HG03571 (cell line): Measurements from ENCODE around the gene ANK3.
A peak's percentile ranks its signal among the peaks of the same experiment; 100 is the strongest.

Experiments used
- ATAC-seq: cut with Tn5 transposase; IDR thresholded peaks from one replicate; pipeline ENCODE4 v1.9.1; 2021; ENCODE audit not compliant: unreplicated experiment

Gene ANK3

DNA sequence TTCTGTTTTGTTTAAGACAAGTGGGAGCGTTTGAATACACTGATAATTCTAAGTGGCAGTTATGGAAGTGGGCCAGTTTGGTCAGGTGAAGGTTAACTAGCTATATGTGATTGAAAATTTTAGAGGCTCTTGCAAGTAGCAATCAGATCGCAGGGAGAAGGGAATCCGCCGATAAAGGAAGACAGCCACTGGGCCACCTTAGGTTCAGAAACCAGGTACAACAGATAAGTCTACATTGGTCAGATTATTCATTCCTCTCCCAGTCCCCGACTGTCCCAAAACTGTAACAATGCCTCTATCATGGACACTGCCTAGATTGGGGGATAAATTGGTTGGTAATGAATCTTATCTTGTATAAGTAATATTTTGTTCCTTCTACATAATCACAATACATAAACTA lies 8.9 kb downstream of the ANK3 start:
- no peak for ATAC-seq

DNA sequence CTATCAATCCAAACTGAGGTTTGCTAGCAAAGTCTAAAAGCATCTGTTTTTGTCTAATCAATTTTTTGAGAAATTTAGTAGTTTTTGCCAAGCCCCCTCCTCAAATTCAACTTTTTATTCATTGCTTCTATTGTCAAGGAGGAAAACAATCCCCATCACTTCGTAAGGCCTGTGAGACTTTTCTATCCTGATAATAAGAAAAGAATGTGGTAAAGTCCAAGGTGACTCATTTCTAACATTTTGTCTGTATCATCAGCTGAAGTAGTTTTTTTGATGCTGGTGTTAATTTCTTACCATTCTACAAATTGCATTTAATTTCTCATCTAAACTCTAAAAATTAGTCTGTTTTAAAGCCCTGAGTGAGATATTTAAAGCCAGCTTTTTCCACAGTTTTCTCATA lies 11.7 kb downstream of the ANK3 start:
- ATAC-seq = no peak

DNA sequence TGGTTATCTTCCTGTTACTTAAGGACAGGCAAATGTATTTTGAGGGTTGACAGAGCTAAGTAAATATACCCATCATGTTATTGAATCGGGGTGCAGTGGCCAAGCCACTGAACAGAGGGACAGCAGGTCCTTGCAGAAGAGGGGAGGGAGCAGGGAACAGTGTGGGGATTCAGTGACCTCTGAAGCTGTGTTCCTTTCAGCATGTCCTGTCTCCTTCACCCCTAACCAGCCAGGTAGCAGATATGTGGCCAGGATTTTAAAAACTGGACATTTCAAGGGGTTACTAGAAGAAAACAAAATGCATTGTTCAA lies 12.7 kb downstream of the ANK3 start:
- no peak for ATAC-seq

DNA sequence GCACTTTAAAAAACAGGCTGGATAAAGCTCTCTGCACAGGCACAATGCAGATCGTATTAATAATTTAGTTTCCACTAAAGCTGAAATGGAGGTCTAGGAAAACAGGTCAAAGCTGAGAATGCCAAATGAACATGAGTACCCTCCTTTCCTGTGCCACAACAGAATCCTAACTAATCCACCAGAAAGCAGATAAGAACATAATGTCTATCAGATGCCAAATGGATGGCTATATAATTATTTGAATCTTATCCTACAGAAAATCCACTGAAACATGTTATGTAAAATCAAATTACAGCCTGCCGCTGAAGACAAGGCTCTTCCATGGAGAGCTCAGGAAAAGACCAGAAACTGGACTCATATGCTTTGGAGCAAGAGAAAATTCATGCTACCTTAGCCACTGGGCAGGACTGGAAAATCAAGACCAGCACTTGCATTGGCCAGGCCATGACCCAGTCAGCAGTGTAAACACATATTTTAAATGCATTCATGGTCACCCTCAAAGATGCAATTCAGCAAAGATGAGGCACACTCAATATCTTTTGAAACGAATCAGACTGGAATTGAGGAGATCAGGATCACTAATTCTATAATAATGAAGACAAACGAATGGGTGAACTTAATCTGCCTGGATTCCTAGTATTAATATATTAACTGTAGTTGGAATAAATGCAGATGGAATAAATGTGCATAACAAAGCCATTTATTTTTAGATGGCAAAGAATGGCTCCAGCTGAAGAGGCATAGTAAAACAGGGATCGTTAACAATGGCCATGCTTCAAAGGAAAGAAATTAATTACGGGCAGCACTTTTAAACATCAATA lies 13.2 kb downstream of the ANK3 start:
- no peak for ATAC-seq

DNA sequence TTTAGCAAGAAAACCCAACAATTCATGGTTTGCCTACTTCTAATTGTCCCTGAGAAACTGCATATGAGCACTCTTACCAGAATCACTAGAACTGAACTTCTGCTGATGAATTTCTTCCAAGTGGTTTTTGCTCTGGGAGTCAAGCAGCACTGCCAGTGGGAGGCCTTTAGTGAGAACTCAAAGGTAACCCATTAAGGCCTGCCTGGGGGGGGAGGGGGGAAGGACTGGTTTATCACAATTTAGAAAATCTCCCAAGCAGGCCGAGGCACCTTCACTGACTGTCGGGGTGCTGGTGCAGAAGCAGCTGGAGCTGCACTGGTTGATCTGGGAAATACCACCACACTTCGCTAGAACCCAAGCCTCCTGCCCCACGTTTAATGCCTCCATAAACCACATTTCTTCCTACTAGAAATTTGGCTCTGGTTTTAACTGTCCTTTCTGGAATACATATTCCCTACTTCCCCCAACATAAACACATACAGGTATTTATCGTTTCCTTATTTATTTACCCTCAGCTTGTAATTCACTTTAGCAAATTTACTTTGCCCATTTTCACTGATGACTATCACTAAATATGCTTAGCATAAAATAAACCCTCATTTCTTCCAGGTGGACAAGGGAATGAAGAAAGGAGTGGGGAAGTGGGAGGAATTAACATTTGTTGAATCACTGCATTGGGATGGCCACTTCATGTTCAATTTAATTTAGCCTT lies 14.2 kb downstream of the ANK3 start:
- no peak for ATAC-seq

DNA sequence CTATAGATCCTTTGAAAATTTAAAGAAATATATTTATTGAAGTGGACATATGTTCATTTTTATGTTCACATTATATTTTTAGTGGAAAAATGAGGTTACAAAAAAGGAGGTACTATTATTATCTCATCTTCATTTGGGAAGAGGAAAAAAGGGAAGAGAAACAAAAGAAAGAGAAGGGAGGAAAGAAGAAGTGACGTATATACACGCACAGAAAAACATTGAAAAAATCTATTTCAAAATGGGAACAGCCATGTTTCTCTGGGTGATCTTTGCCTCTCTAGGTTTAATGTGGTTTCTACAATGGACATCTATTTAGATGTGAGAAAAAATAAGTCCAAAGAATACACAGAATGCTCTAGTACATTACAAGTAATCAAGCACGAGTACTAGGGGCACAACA lies 14.8 kb downstream of the ANK3 start:
- ATAC-seq = no peak

DNA sequence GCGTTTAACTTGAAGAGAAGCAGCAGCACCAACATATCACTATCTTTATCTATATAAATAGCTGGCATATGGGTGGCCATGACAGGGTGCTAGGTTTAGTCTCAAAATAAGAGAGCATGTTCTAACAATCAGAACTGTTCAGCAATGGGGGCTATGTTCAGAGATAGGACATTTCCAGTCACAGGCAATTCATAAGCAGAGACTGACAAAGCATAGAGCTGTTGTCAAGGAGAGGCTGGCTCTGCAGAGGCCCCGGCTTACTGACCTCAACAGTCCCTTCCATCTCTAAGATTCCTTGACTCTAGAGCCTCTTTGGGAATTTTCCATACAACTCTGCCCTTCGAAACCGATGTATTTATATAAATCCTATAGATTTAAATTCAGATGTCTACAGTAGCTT lies 17.2 kb downstream of the ANK3 start:
- ATAC-seq = no peak

DNA sequence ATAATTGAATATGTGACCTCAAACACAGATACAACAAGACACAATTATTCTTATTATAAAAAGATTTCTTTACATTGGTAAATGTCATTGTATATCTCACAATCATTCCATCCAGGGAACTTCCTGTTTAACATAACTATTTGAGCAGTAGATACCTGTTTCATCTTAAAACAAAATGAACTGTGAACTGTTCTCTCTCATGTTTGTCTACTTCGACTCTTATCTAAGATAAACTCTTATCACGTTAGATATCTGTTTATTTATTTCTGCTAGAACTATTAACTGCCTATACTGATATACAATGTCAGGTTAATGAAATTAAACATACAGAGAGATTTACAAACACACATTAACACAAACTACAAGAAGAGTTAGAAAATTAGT lies 20.1 kb downstream of the ANK3 start:
- ATAC-seq = no peak

DNA sequence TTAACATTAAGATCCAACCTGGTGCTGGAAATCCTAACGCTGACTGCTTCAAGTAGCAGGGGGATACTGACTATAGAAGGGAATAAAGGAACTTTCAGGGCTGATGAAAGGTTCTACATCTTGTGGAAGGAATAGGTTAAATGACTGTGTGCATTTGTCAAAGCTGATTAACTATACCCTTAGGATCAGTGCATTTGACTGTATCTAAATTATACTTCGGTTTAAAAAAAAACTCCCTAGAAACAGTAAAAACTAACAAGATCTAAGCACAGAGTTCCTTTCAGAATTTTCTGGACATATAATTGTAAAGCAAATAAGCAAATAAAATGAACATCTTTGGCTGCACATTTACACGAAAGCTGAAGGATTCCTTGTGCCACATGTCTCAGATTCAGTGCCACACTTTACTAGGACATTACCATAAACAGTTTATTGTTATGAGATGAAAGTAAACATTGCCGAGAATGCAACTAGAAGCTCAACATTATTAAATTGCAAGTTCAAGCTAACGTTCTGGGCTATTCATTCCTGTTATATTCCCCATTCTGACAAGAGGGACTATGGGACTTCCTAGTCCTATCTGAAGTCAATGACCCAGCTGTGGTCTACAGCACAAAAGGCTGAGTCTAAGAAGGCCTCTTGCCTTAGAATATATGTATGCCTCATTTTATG lies 20.7 kb downstream of the ANK3 start:
- ATAC-seq = no peak

DNA sequence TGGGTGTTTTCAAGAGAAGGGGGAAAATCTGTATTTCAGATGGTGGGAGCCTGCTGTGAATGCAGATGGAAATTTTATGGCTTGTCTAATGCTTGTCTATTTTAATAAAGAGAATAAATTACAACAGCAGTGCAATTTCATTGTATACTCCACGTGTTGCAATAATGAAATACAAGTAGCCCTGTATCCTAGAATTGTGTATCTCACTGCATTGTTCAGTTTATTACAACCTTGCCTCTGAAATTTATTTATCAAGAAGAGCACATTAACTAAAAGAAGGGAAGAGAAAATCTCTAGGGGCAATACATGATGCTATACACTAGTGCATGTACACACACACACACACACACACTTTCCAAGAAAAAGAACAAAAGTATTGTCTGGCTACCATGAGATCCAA lies 21.8 kb downstream of the ANK3 start:
- no peak for ATAC-seq

DNA sequence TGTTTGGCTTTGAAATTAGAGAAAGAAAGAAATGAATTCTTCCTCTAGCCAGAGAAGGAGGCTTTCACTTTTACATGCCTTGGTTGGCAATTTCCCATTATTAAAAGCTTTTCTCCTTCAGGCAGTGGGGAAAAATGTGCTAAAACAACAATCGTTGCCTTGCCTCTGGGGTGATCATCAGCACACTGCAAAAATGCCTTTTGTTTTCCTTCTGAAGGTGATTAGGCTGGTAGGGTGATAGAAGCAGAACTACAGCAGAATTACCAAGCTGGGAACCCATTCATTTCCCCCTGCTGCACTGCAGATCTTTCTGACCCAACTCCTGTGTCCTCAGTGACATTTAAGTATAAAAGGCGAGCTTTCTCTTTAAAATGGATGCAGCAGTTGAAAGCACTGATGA lies 22.2 kb downstream of the ANK3 start:
- no peak for ATAC-seq

DNA sequence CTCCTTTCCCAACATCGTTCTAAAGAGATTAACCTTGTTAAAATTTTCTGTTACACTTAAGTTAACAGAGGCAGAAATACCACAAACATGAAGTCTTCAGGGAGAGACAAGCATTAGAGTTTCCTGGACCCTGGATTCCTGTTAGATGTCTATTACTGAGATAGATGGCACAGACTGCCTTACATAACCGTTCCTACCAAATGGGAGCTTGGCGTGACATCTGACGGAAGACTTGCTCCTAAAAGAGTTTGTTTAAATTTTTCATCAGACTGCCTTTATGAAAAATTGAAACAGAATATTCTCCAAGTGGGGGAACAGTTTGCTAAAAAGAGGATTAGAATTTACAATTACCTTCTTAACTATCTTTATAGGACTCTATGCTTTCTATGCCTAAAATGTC lies 22.7 kb downstream of the ANK3 start:
- ATAC-seq = no peak

DNA sequence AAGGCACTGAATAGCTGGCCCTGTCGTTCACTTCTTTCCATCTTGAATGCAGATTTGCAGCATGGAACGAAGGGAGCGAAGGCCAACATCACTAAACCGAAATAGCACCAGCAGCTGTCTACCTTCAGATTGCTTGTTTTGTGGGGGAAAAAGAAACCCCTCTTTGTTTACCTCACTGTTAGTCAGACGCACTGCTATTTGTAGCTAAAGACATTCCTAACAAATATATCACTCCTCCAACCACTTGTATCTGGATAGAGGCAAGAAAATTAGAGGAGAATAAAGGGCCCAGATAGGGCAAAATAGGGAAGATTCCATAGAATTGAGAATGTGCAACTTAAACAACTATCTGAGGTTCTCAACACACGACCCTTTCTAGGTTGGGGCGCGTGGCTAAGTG lies 26.5 kb downstream of the ANK3 start:
- ATAC-seq = no peak

DNA sequence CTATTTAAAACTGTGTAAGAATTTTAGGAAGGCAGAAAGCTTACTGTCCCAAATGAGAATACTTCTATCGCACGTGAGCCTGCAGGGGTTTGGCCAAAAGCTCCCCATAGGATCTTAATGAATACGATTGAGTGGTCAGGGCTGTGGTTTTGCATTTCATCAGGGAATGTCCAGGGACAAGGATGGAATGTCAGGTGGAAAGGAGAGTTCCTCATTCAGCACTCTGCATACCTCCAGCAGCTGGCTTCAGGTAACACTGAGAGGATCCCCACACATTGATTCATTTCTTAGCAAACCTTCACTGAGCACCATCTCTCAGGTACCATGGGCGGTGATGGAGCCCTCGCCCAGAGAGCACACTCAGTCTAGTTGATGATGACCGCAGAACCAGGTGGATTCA lies 27.2 kb downstream of the ANK3 start:
- ATAC-seq = no peak

DNA sequence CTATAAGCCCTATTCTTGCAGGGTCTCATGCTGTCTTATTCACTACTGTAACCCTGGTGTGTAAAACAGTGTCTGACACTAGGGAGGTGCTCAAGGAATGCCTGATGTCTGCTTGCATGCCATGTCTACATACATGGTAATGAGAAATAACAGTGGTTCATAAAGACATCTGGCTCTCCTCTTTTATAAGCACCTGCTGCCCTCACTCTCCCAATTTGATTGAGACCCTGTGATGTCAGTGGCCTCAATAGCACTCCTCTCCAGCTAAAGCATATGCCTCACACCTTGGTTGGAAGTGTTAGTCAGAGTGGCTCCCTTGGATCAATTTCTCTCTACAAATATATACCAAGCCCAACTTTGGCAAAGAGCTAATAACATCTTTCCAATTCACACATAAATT lies 30.6 kb downstream of the ANK3 start:
- no peak for ATAC-seq

DNA sequence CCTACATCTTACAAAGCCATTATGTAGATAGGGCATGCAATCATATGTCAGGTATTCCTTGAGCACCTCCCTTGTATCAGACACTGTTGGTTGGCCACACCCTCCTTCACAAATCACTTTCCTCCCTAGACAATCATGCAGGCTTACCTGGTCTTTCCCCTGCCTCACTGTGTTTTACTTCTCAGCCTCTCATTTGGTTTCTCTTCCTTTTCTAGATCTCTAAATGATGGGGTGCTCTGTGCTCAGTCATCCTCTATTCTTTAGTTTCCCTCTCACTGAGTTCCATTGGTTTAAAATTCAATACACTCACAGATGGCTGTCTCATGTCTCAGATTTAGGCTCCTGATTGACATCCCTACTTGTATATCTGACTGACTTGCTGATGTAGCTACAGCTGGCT lies 31.4 kb downstream of the ANK3 start:
- ATAC-seq = peak; percentile 94

DNA sequence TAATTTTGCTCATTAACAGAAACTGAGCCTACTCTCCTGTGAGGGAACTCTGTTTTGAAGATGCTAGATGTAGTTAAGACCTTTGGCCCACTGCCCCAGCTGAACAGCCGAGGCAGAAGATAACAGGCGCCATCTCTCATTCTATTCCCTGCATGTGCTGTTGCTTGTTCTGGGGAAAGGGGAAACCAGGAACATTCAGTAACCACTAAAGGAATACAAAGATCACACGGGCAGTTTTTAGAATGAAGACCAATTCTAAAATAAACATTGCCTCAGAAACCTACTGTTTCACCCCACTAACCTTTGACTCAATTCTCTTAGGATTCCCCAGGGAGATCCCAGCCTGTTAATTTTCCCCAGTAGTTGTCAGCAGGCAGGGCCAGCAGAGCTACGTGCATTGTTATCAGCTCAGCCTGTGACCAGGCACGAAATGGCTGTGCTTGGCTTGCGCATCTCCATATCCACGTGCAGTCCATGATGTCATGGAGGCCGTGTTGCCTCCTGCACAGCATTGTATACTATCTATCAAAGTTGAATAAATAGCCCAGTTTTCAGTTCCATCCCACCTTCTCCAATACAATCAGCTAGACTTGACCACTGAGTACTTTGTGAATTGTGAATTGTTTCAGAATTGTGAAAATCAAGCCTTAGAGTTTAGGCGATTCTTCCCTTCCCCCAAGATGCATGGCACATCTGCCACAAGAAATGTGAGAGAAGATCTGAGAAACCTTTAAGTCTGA lies 36.0 kb downstream of the ANK3 start:
- ATAC-seq = no peak

DNA sequence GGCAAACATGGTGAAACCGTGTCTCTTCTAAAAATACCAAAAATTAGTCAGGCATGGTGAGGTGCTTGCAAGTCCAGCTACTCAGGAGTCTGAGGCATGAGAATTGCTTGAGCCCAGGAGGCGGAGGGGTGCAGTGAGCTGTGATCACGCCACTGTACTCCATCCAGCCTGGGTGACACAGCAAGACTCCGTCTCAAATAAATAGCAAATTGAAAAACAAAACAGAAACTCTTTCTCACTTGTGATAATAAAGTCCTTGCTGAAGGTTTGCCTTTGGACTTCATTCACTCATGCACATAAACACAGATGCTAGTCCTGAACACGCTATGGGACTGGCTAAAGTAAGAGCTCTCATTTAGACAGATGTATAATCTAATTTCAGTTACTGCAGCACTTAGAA lies 37.6 kb downstream of the ANK3 start:
- peak; percentile 60 for ATAC-seq

DNA sequence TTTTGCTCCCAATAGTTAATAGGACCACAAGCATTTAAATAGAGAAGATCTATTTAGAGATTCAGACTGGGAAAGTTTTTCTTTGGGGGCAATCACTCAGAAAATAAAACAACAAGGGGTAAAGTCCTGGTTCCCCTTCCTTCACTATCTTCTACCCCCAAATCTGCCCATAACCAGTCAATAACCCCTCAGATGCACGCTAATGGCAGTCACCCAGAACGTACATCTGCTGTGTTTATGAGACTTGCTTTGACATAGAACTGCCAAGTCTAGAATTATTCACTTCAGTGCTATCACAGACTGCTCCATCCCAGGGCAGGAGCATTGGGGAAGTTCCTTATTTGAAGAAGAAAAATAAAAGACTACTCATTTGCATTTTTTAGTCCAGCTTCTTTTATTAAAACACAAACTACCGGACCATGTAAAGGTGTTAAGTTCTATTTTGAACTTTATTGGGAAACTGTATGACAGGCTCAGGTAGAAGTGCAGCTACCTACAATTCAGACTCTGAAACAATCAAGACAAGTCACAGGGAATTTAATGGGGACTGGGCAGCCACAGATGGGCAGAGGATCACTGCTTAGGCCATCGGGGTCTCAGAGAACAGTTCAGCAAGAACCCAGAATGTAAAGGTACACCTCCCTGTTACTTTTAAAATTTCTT lies 38.4 kb downstream of the ANK3 start:
- peak; percentile 65 for ATAC-seq

DNA sequence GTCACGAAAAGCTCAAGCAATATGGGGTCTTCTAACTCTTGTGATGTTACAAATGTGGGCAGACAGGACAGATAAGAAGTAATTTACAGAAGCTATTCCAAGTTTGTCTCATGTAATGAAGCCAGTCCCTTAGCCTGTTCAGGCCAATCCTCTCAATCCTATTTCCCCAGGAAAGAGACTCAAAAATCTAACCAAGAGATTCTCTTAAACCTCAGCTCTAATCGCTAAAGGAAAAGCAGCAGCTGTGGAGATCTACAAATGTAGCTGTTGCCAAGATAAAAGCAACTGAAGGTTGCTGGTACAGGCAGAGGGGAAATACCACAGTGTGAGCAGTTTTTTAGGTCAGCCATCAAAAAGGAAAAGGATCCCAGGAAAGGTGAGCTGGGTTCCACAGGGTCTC lies 39.3 kb downstream of the ANK3 start:
- no peak for ATAC-seq

DNA sequence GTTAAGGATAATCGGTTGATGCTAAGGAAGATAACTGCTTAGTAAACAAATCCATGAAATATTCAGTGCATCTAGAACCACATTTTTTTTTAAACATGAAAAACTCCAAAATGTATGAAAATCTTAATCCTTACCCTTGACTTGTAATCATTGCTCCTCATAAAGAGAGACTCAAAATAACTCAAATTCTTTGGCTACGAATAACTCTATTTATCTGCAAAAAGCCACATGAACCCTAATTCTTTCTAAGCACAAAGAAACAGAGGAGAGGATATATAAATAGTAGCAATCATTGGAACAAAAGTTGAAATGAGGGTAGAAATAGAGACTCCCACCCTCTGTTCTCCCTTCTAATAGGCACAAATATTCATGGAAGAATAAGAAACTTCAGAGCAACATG lies 40.2 kb downstream of the ANK3 start:
- no peak for ATAC-seq
